ENCODE data around the gene DCAF5. TPM values are rescaled to one million over a fixed set of nuclear protein-coding genes. Genes with fewer than 3 reads are reported as not detected.

Gene DCAF5
- total RNA-seq, 1 experiment from 2014 or later: 45.5 TPM

GRCh38 chr14:69118305-69118704, 34.6 kb downstream of the DCAF5 start:
- Histone ChIP-seq H3K36me3 (ENCODE audit: insufficient read depth, low read length) (peaks cover 48% of the 10 kb centered on the region; the same call in 1 of the 2 replicates), H3K4me1 (ENCODE audit: low read length) (no peaks in the 10 kb centered on the region)

GRCh38 chr14:69117020-69117767, 35.7 kb downstream of the DCAF5 start:
- H3K79me2 ChIP-seq (ENCODE audit: low read length): peaks cover 56% of the 10 kb centered on the region
- no peak overlapping the region for H3K9ac ChIP-seq (ENCODE audit: low read length)
- H4K20me1 ChIP-seq (ENCODE audit: insufficient read depth, low read depth, low read length): no peaks in the 10 kb centered on the region
- H3K4me1 ChIP-seq (ENCODE audit: low read length): no peaks in the 10 kb centered on the region
- no peaks in the 10 kb centered on the region for H3K27me3 ChIP-seq (ENCODE audit: low read length)
- H3K4me3 ChIP-seq (ENCODE audit: low read length): no peak overlapping the region
- no peak overlapping the region for H3K27ac ChIP-seq (ENCODE audit: low read length)
- no peak overlapping the region for H3K4me2 ChIP-seq (ENCODE audit: low read depth, low read length, poor library complexity, severe bottlenecking)
- H3K9me3 ChIP-seq (ENCODE audit: low read length): no peaks in the 10 kb centered on the region
- DNase-seq: no peak
- no peak overlapping the region for H2AFZ ChIP-seq (ENCODE audit: low read length)
- no peaks in the 10 kb centered on the region for H3K9me2 ChIP-seq (replicated peaks; ENCODE audit: insufficient read depth, low read length)
- H3K36me3 ChIP-seq (ENCODE audit: insufficient read depth, low read length): peaks cover 48% of the 10 kb centered on the region; the same call in 1 of the 2 replicates

More at GRCh38 chr14:69118305-69118704, 34.6 kb downstream of the DCAF5 start:
- H3K9me3 ChIP-seq (ENCODE audit: low read length): no peaks in the 10 kb centered on the region
- H3K27me3 ChIP-seq (ENCODE audit: low read length): no peaks in the 10 kb centered on the region
- no peak overlapping the region for H3K4me2 ChIP-seq (ENCODE audit: low read depth, low read length, poor library complexity, severe bottlenecking)
- no peak overlapping the region for H3K27ac ChIP-seq (ENCODE audit: low read length)
- H3K9me2 ChIP-seq (replicated peaks; ENCODE audit: insufficient read depth, low read length): no peaks in the 10 kb centered on the region
- no peak overlapping the region for H3K4me3 ChIP-seq (ENCODE audit: low read length)
- H2AFZ ChIP-seq (ENCODE audit: low read length): no peak overlapping the region
- peaks cover 62% of the 10 kb centered on the region for H3K79me2 ChIP-seq (ENCODE audit: low read length)
- H4K20me1 ChIP-seq (ENCODE audit: insufficient read depth, low read depth, low read length): no peaks in the 10 kb centered on the region
- no peak overlapping the region for H3K9ac ChIP-seq (ENCODE audit: low read length)
- no peak for DNase-seq

- Histone ChIP-seq H3K4me3 (ENCODE audit: low read length) (no peak overlapping the region), H3K9me3 (ENCODE audit: low read length) (no peaks in the 10 kb centered on the region), H3K9ac (ENCODE audit: low read length) (no peak overlapping the region), H4K20me1 (ENCODE audit: insufficient read depth, low read depth, low read length) (no peaks in the 10 kb centered on the region), H3K9me2 (replicated peaks; ENCODE audit: insufficient read depth, low read length) (no peaks in the 10 kb centered on the region), H3K27me3 (ENCODE audit: low read length) (no peaks in the 10 kb centered on the region), H3K36me3 (ENCODE audit: insufficient read depth, low read length) (peaks cover 36% of the 10 kb centered on the region; the same call in 1 of the 2 replicates), H3K79me2 (ENCODE audit: low read length) (peaks cover 41% of the 10 kb centered on the region), H3K27ac (ENCODE audit: low read length) (no peak overlapping the region), H3K4me2 (ENCODE audit: low read depth, low read length, poor library complexity, severe bottlenecking) (no peak overlapping the region), H3K4me1 (ENCODE audit: low read length) (no peaks in the 10 kb centered on the region), H2AFZ (ENCODE audit: low read length) (no peak overlapping the region)
- no peak for DNase-seq
Observed at GRCh38 chr14:69115407-69116185, 37.3 kb downstream of the DCAF5 start.

- Histone ChIP-seq H3K27ac (ENCODE audit: low read length) (no peak overlapping the region), H3K79me2 (ENCODE audit: low read length) (peaks cover 33% of the 10 kb centered on the region), H2AFZ (ENCODE audit: low read length) (no peak overlapping the region), H3K9me2 (replicated peaks; ENCODE audit: insufficient read depth, low read length) (no peaks in the 10 kb centered on the region), H3K9me3 (ENCODE audit: low read length) (no peaks in the 10 kb centered on the region), H3K4me1 (ENCODE audit: low read length) (no peaks in the 10 kb centered on the region), H3K27me3 (ENCODE audit: low read length) (no peaks in the 10 kb centered on the region), H4K20me1 (ENCODE audit: insufficient read depth, low read depth, low read length) (no peaks in the 10 kb centered on the region), H3K9ac (ENCODE audit: low read length) (no peak overlapping the region), H3K36me3 (ENCODE audit: insufficient read depth, low read length) (peaks cover 36% of the 10 kb centered on the region; the same call in 1 of the 2 replicates), H3K4me3 (ENCODE audit: low read length) (no peak overlapping the region), H3K4me2 (ENCODE audit: low read depth, low read length, poor library complexity, severe bottlenecking) (no peak overlapping the region)
- DNase-seq: no peak
Observed at GRCh38 chr14:69114763-69115162, 38.2 kb downstream of the DCAF5 start.

- no peaks in the 10 kb centered on the region for H3K4me1 ChIP-seq (ENCODE audit: low read length)
Observed at GRCh38 chr14:69108358-69108757, 44.6 kb downstream of the DCAF5 start.

GRCh38 chr14:69107407-69108003, 45.4 kb downstream of the DCAF5 start:
- peak; percentile 90 for DNase-seq
- no peaks in the 10 kb centered on the region for H3K9me2 ChIP-seq (replicated peaks; ENCODE audit: insufficient read depth, low read length)
- H3K4me3 ChIP-seq (ENCODE audit: low read length): no peak overlapping the region
- no peak overlapping the region for H3K9ac ChIP-seq (ENCODE audit: low read length)
- H3K27ac ChIP-seq (ENCODE audit: low read length): no peak overlapping the region
- no peak overlapping the region for H2AFZ ChIP-seq (ENCODE audit: low read length)
- no peak overlapping the region for H3K4me2 ChIP-seq (ENCODE audit: low read depth, low read length, poor library complexity, severe bottlenecking)
- no peaks in the 10 kb centered on the region for H4K20me1 ChIP-seq (ENCODE audit: insufficient read depth, low read depth, low read length)
- H3K4me1 ChIP-seq (ENCODE audit: low read length): no peaks in the 10 kb centered on the region
- no peaks in the 10 kb centered on the region for H3K27me3 ChIP-seq (ENCODE audit: low read length)
- H3K9me3 ChIP-seq (ENCODE audit: low read length): no peaks in the 10 kb centered on the region
- peaks cover 5% of the 10 kb centered on the region; the same call in 1 of the 2 replicates for H3K36me3 ChIP-seq (ENCODE audit: insufficient read depth, low read length)
- peaks cover 8% of the 10 kb centered on the region; the same call in 1 of the 2 replicates for H3K79me2 ChIP-seq (ENCODE audit: low read length)

More at GRCh38 chr14:69108358-69108757, 44.6 kb downstream of the DCAF5 start:
- H3K27ac ChIP-seq (ENCODE audit: low read length): no peak overlapping the region
- no peaks in the 10 kb centered on the region for H3K9me3 ChIP-seq (ENCODE audit: low read length)
- DNase-seq: no peak
- no peaks in the 10 kb centered on the region for H3K27me3 ChIP-seq (ENCODE audit: low read length)
- H3K9me2 ChIP-seq (replicated peaks; ENCODE audit: insufficient read depth, low read length): no peaks in the 10 kb centered on the region
- no peak overlapping the region for H3K4me2 ChIP-seq (ENCODE audit: low read depth, low read length, poor library complexity, severe bottlenecking)
- H3K79me2 ChIP-seq (ENCODE audit: low read length): peaks cover 7% of the 10 kb centered on the region; the same call in 1 of the 2 replicates
- no peak overlapping the region for H3K4me3 ChIP-seq (ENCODE audit: low read length)
- no peak overlapping the region for H2AFZ ChIP-seq (ENCODE audit: low read length)
- no peaks in the 10 kb centered on the region for H4K20me1 ChIP-seq (ENCODE audit: insufficient read depth, low read depth, low read length)
- no peak overlapping the region for H3K9ac ChIP-seq (ENCODE audit: low read length)
- H3K36me3 ChIP-seq (ENCODE audit: insufficient read depth, low read length): peaks cover under 1% of the 10 kb centered on the region; the same call in 1 of the 2 replicates

- H3K27me3 ChIP-seq (ENCODE audit: low read length): no peaks in the 10 kb centered on the region
- no peaks in the 10 kb centered on the region for H3K9me2 ChIP-seq (replicated peaks; ENCODE audit: insufficient read depth, low read length)
- H3K4me1 ChIP-seq (ENCODE audit: low read length): no peaks in the 10 kb centered on the region
- H4K20me1 ChIP-seq (ENCODE audit: insufficient read depth, low read depth, low read length): no peaks in the 10 kb centered on the region
- H3K9me3 ChIP-seq (ENCODE audit: low read length): no peaks in the 10 kb centered on the region
- no peak overlapping the region for H3K4me2 ChIP-seq (ENCODE audit: low read depth, low read length, poor library complexity, severe bottlenecking)
- H3K79me2 ChIP-seq (ENCODE audit: low read length): peaks cover 8% of the 10 kb centered on the region; the same call in 1 of the 2 replicates
- H3K27ac ChIP-seq (ENCODE audit: low read length): no peak overlapping the region
- no peak overlapping the region for H3K4me3 ChIP-seq (ENCODE audit: low read length)
- peaks cover 5% of the 10 kb centered on the region; the same call in 1 of the 2 replicates for H3K36me3 ChIP-seq (ENCODE audit: insufficient read depth, low read length)
- DNase-seq: no peak
- no peak overlapping the region for H2AFZ ChIP-seq (ENCODE audit: low read length)
- no peak overlapping the region for H3K9ac ChIP-seq (ENCODE audit: low read length)
Observed at GRCh38 chr14:69106451-69106850, 46.5 kb downstream of the DCAF5 start.

GRCh38 chr14:69105326-69105725, 47.6 kb downstream of the DCAF5 start:
- Histone ChIP-seq H3K36me3 (ENCODE audit: insufficient read depth, low read length) (peaks cover 5% of the 10 kb centered on the region; the same call in 1 of the 2 replicates), H3K9ac (ENCODE audit: low read length) (no peak overlapping the region), H3K9me2 (replicated peaks; ENCODE audit: insufficient read depth, low read length) (no peaks in the 10 kb centered on the region), H3K4me3 (ENCODE audit: low read length) (no peak overlapping the region), H3K27ac (ENCODE audit: low read length) (no peak overlapping the region), H3K9me3 (ENCODE audit: low read length) (no peaks in the 10 kb centered on the region), H4K20me1 (ENCODE audit: insufficient read depth, low read depth, low read length) (no peaks in the 10 kb centered on the region), H3K79me2 (ENCODE audit: low read length) (peaks cover 17% of the 10 kb centered on the region), H3K27me3 (ENCODE audit: low read length) (no peaks in the 10 kb centered on the region), H3K4me1 (ENCODE audit: low read length) (no peaks in the 10 kb centered on the region), H2AFZ (ENCODE audit: low read length) (no peak overlapping the region), H3K4me2 (ENCODE audit: low read depth, low read length, poor library complexity, severe bottlenecking) (no peak overlapping the region)
- no peak for DNase-seq

Data from Karpas-422 (cell line).